Measurements from ENCODE around the gene RTP2.
"Not testable (repeated sequence)": the region's sequence is repeated elsewhere in the genome, so short reads cannot be mapped to it uniquely, and the experiment has no call there.

The RTP2 gene

DNA sequence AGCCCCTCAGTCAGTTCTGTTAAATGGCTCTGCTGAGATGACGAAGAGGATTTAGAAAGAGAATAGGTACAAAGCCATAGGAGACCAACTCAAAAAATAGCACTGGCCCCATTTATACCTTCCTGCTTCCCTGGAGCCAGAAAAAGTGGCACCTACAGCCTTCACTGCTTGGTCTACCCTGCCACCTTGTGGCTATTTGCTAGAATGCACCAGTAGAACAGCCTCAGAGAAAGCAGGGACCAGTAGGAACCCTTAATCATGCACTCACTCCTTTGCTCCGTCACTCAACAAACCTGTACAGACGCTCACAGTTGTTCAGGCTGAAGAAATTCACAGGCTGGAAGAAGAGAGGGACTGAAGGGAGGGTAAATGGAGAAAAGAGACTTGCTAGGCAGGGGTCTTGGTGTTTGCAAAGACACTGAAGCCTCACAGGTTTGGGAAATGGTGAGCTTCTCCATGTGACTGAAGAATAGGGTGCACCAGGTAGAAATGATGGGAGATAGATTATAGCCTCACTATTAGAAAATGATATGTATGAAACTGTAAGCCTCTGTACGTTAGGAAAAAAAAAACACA is 12.1 kb upstream of the RTP2 start:
- peak; percentile 79 for DNase-seq (ENCODE audit: low spot score)
- FAIRE-seq = no peak

GRCh38 chr3:187713504-187713903 is 11.1 kb upstream of the RTP2 start:
- FAIRE-seq (no peak), DNase-seq (ENCODE audit: low spot score) (no peak)

- FAIRE-seq (no peak), DNase-seq (ENCODE audit: low spot score) (peak; percentile 31)
These were observed 6.8 kb upstream of the RTP2 start for GRCh38 chr3:187709155-187709554.

- no peak for DNase-seq (ENCODE audit: low spot score)
- no peak for FAIRE-seq
These were observed 6.3 kb upstream of the RTP2 start for GRCh38 chr3:187708696-187709095.

- DNase-seq (ENCODE audit: low spot score) = no peak
- peak; percentile 53 for FAIRE-seq
These were observed 4.6 kb upstream of the RTP2 start for GRCh38 chr3:187706971-187707370.

DNA sequence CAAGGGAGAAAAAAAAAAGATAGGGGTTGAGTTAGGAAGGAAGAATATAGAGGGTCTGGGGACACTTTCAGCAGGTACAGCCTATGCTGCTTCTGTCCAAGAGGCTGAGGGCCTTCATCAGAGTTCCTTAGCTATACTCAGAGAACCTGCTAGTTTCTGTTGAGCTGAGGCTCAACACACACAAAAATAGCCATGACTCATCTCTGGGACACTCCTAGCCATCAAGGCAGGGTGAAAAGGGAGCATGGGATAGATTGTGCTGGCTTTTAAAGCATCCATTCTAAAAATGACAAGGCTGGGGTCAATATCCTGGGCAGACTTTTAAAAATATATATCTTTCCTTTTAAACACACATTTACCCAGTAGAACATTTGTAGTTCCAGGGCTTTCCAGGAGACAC is 2.8 kb upstream of the RTP2 start:
- no peak for DNase-seq (ENCODE audit: low spot score)
- no peak for FAIRE-seq

DNA sequence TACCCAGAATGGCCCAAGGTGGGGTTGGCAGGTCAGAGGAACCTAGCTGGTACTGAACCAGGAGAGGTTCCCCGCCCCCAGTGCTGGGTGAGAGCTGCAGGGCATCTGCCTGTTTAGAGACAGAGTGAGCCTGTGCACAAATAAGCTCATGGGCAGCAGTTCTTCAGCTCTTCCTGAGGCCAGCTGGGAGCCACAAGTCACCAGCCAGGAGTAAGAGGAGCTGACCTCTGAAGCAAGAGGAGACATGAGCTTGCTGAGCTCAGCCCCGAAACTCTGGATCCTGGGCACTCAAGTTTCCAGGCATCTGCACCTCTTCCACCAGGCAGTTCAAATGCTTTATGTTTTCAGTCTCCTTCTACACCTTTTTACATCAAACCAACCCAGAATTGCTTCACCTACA is 2.1 kb downstream of the RTP2 start:
- DNase-seq (ENCODE audit: low spot score) (no peak), FAIRE-seq (no peak)

- FAIRE-seq = peak; percentile 66
- no peak for DNase-seq (ENCODE audit: low spot score)
These were observed 3.6 kb downstream of the RTP2 start for GRCh38 chr3:187698499-187699399.

GRCh38 chr3:187696021-187696420 is 6.3 kb downstream of the RTP2 start:
- FAIRE-seq (no peak), DNase-seq (ENCODE audit: low spot score) (no peak)

DNA sequence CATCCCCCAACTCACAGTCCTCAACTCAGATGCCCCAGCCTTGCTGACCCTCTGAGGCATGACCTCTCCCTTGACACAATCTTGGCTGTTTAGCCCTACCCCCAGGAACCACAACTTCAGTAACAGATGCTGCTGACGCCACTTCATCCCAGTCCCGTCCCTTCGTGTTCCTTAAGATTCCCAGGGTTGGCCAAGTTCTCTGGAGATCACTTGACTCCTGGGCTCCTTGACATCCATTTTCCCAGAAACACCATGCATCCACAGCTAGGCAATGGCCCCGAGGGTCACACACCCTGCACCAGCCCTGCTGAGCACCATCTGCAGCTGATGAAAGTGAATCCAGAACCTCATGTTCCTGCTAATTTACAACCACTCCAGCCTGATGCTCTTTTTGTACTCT is 6.9 kb downstream of the RTP2 start:
- no peak for FAIRE-seq
- DNase-seq (ENCODE audit: low spot score) = no peak

DNA sequence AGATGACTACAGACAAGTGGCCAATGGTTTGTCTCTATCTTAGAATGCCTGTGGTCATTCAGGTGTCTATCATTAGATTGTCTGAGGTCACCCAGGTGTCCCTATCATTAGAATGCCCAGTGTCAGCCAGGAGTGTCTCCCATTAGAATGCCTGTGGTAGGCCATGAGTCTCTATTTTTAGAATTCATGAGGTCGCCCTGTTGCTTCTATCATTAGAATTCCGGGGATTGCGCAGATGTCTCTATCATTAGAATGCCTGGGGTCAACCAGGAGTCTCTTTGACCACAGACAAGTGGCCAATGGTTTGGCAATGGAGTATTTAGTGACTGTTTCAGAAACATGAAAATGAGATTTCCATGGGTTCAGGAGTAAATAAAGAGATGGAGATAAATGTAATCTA is 7.6 kb downstream of the RTP2 start:
- DNase-seq (ENCODE audit: low spot score) (no peak), FAIRE-seq (no peak)

- DNase-seq (ENCODE audit: low spot score) (no peak), FAIRE-seq (no peak)
These were observed 8.9 kb downstream of the RTP2 start for GRCh38 chr3:187693431-187693830.

- DNase-seq (ENCODE audit: low spot score) (no peak), FAIRE-seq (no peak)
These were observed 12.4 kb downstream of the RTP2 start for GRCh38 chr3:187689984-187690383.

DNA sequence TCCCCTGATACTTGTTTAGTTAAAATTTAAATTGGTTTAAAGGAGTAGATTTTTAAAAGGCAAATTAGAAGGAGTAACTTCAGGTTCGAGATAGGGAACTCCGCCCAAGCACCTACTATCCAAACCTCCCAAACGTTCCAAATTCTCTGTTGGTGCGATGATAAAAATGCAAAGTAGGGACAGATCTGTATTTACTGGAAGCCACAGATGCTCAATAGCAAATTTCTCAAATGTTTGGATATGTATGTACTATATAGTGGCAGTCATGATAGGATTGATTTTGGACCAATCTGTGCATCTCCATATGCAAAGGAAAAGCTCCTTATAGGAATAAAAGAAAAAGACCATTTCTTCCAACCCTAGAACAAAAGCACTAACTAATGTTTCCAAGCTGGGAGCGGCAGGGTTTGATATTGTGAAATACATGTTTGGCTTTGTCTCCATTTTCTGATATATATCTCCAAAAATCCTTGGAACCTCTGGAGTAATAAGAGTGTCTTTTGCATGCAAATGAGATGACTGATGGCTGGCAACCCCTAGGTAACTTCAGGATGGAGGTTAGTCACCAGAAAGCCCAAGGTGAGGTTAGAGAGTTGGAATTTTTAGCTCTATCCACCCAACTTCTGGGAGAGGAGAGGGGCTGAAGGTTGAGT is 15.6 kb downstream of the RTP2 start:
- FAIRE-seq (no peak), DNase-seq (ENCODE audit: low spot score) (no peak)

DNA sequence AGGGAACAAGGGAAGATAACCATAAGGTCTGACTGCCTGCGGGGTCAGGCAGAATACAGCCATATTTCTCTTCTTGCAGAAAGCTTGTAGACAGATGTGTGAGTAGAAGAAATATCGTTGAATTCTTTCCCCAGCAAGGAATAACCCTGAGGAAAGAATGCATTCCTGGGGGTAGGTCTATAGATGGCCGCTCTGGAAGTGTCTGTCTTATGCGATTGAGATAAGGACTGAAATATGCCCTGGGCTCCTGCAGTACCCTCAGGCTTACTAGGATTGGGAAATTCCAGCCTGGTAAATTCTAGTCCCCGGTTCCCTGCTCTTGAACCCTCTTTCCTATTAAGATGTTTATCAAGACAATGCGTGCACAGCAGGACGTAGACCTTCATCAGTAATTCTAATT is 16.4 kb downstream of the RTP2 start:
- no peak for FAIRE-seq
- DNase-seq (ENCODE audit: low spot score) = no peak

- FAIRE-seq (no peak), DNase-seq (ENCODE audit: low spot score) (peak; percentile 46)
These were observed 17.5 kb downstream of the RTP2 start for GRCh38 chr3:187684880-187685279.

- FAIRE-seq (no peak), DNase-seq (ENCODE audit: low spot score) (no peak)
These were observed 17.9 kb downstream of the RTP2 start for GRCh38 chr3:187684444-187684843.

- DNase-seq (ENCODE audit: low spot score); FAIRE-seq: not testable (repeated sequence)
These were observed 20.6 kb downstream of the RTP2 start for GRCh38 chr3:187681756-187682155.

GRCh38 chr3:187679638-187680396 is 22.5 kb downstream of the RTP2 start:
- DNase-seq (ENCODE audit: low spot score) (peak; percentile 83), FAIRE-seq (no peak)

- DNase-seq (ENCODE audit: low spot score) (peak; percentile 57), FAIRE-seq (no peak)
These were observed 23.6 kb downstream of the RTP2 start for GRCh38 chr3:187678726-187679268.

DNA sequence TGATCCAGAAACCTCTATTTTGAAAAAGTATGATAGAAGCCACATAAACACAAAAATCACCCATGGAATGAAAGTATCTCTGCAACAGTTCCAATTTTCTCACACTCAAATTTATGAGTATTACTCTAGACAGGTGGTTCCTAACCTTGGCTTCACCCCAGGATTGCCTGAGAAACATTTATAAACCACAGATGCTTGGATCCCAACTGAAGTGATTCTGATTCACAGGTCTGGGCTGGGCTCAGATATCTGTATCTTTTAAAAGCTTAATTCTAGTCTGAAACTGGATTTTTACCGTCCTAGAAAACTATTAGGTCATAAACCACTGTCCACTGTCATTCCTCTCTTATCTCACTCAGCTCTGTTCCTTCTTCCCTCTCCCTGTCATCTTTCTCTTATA is 24.8 kb downstream of the RTP2 start:
- DNase-seq (ENCODE audit: low spot score) (no peak), FAIRE-seq (no peak)

Measured in urothelium cell line (cell line).